Activated T-helper 17 cell treated with anti-CD3 and anti-CD28 coated beads, Interleukin-2, amount 50 U/mL, for 72 hours (primary cell): ENCODE results near the gene SIAH1. TPM values are rescaled to one million over a fixed set of nuclear protein-coding genes. Genes with fewer than 3 reads are reported as not detected.
"Not testable (repeated sequence)": the region's sequence is repeated elsewhere in the genome, so short reads cannot be mapped to it uniquely, and the experiment has no call there.

ENCODE experiments used
- ATAC-seq: fragments of 150-1000 bp; cut with Tn5 transposase; replicated peaks from 2 replicates; pipeline ENCODE4 v1.10.0; 2021; ENCODE audit warnings: mild to moderate bottlenecking, moderate library complexity
- H3K27ac Mint-ChIP-seq: one replicate; pipeline ENCODE4 v1.8.0; 2022; ENCODE audit warnings: mixed read lengths
- H3K27me3 Mint-ChIP-seq: one replicate; pipeline ENCODE4 v1.8.0; 2022; ENCODE audit warnings: mixed read lengths
- H3K36me3 Mint-ChIP-seq: one replicate; pipeline ENCODE4 v1.8.0; 2022; ENCODE audit warnings: low read depth, mild to moderate bottlenecking, mixed read lengths
- H3K4me1 Mint-ChIP-seq: one replicate; pipeline ENCODE4 v1.8.0; 2022; ENCODE audit warnings: mixed read lengths
- H3K4me3 Mint-ChIP-seq: one replicate; pipeline ENCODE4 v1.8.0; 2022; ENCODE audit warnings: mild to moderate bottlenecking, mixed read lengths
- H3K9me3 Mint-ChIP-seq: one replicate; pipeline ENCODE4 v1.8.0; 2022; ENCODE audit warnings: mixed read lengths
- total RNA-seq, 2 donors: library from RNA; stranded (reverse); gene quantifications; one replicate each; pipeline ENCODE4 v1.2.3, GENCODE V29; 2022

Gene SIAH1
- total RNA-seq, 2 donors from 2014 or later: 15.0 to 16.5 TPM

DNA sequence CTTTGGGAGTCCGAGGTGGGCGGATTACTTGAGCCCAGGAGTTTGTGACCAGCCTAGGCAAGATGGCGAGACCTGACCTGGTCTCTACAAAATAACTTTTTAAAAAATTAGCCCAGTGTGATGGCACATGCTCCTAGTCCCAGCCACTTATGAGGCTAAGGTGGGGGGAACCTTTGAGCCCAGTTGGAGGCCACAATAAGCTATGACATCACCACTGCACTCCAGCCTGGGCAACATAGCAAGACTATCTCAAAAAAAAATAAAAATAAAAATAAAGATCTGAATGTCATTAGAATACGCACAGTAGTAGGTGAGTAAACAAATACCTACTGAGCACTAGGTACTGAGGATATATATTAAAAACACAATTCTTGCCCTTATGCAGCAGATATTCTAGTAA, 3.1 kb downstream of the SIAH1 start:
- Mint-ChIP-seq H3K9me3 (no peaks in the 10 kb centered on the region), H3K36me3 (peaks cover 10% of the 10 kb centered on the region), H3K4me3 (no peak overlapping the region), H3K27me3 (no peaks in the 10 kb centered on the region), H3K27ac (no peak overlapping the region), H3K4me1 (peaks cover 41% of the 10 kb centered on the region)
- ATAC-seq: no peak

DNA sequence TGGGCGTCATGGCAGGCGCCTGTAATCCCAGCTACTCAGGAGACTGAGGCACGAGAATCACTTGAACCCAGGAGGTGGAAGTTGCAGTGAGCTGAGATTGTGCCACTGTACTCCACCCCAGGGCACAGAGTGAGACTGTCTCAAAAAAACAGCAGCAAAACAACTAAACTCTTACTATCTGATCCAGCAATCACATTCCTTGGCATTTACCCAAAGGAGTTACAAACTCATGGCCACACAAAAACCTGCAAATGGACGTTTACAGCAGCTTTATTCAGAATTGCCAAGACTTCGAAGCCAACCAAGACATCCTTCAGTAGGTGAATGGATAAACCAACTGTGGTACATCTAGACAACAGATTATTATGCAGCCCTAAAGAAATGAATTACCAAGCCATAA, 4.0 kb downstream of the SIAH1 start:
- H3K4me1 Mint-ChIP-seq: peaks cover 41% of the 10 kb centered on the region
- peaks cover 10% of the 10 kb centered on the region for H3K36me3 Mint-ChIP-seq
- H3K27me3 Mint-ChIP-seq: no peaks in the 10 kb centered on the region
- ATAC-seq: no peak
- H3K4me3 Mint-ChIP-seq: no peak overlapping the region
- no peaks in the 10 kb centered on the region for H3K9me3 Mint-ChIP-seq
- no peak overlapping the region for H3K27ac Mint-ChIP-seq

DNA sequence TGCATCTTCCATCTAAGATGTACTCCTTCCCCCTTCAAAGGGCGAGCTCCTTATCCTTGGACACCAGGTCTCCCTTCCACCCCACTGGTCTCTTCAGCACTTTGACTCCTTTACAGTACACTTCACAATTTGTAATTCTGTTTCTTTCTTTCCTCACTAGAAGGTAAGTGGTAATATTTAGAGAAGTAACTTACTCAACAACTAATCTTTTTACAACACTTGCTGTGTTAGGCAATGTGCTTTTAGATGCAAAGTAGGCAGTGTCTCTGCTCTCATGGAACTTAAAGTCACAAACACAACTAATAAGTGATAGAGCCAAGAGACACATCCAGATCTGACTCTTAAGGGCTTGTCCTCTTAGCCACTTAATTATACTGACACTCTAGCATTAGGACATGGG, 6.4 kb downstream of the SIAH1 start:
- Mint-ChIP-seq H3K36me3 (no peaks in the 10 kb centered on the region), H3K27ac (no peak overlapping the region), H3K4me1 (peaks cover 37% of the 10 kb centered on the region), H3K4me3 (no peak overlapping the region), H3K9me3 (no peaks in the 10 kb centered on the region), H3K27me3 (no peaks in the 10 kb centered on the region)
- ATAC-seq: no peak

DNA sequence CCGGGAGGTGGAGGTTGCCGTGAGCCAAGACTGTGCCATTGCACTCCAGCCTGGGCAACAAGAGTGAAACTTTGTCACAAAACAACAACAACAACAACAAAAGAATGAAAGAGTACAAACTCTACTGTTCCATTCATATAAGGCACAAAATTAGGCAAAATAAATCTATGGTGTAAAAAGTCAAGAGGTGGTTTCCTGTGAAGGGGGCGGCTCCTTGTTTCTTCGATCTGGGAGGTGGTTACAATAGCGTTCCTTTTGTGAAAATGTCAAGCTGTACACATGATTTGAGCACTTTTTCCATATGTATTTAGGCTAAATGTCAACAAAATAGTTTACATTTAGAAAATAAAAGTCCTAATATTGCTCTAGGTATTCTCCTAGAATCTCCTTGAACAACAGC, 6.9 kb downstream of the SIAH1 start:
- Mint-ChIP-seq H3K36me3 (no peaks in the 10 kb centered on the region), H3K4me1 (peaks cover 31% of the 10 kb centered on the region), H3K4me3 (no peak overlapping the region), H3K27ac (no peak overlapping the region), H3K9me3 (no peaks in the 10 kb centered on the region), H3K27me3 (no peaks in the 10 kb centered on the region)
- no peak for ATAC-seq

DNA sequence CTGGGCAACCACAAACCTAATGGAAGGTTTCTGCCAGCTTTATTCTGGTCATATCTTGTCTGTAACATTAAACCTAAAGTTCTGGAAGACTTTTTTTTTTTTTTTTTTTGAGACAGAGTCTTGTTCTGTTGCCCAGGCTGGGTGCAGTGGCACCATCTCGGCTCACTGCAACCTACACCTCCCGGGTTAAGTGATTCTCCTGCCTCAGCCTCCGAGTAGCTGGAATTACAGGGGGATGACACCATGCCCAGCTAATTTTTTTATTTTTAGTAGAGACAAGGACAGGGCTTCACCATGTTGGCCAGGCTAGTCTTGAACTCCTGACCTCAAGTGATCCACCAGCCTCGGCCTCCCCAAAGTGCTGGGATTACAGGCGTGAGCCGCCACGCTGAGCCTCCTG, 7.9 kb downstream of the SIAH1 start:
- peaks cover 28% of the 10 kb centered on the region for H3K4me1 Mint-ChIP-seq
- not testable (repeated sequence) for H3K27ac Mint-ChIP-seq, H3K4me3 Mint-ChIP-seq, H3K9me3 Mint-ChIP-seq, H3K27me3 Mint-ChIP-seq, ATAC-seq, H3K36me3 Mint-ChIP-seq

DNA sequence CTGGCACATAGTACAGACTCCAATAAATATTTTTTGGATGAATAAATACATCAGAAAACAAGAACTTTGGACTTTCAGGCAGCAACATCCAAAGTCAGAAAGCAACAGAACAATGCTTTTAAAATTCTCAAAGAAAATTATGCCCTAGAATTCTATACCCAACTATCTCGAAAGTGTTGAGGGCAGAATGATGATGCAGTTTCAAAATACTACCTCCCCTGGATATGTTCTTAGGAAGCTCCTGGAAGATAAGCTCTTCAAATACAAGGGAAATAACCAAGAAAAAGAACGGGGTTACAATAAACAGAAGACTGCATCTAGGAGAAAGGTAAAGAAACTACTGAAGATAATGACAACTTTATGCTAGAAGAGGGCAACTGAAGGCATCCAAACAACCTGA, 11.0 kb downstream of the SIAH1 start:
- ATAC-seq: no peak
- H3K4me1 Mint-ChIP-seq: peaks cover 9% of the 10 kb centered on the region
- H3K9me3 Mint-ChIP-seq: no peaks in the 10 kb centered on the region
- H3K36me3 Mint-ChIP-seq: no peaks in the 10 kb centered on the region
- H3K27me3 Mint-ChIP-seq: no peaks in the 10 kb centered on the region
- H3K27ac Mint-ChIP-seq: no peak overlapping the region
- no peak overlapping the region for H3K4me3 Mint-ChIP-seq

DNA sequence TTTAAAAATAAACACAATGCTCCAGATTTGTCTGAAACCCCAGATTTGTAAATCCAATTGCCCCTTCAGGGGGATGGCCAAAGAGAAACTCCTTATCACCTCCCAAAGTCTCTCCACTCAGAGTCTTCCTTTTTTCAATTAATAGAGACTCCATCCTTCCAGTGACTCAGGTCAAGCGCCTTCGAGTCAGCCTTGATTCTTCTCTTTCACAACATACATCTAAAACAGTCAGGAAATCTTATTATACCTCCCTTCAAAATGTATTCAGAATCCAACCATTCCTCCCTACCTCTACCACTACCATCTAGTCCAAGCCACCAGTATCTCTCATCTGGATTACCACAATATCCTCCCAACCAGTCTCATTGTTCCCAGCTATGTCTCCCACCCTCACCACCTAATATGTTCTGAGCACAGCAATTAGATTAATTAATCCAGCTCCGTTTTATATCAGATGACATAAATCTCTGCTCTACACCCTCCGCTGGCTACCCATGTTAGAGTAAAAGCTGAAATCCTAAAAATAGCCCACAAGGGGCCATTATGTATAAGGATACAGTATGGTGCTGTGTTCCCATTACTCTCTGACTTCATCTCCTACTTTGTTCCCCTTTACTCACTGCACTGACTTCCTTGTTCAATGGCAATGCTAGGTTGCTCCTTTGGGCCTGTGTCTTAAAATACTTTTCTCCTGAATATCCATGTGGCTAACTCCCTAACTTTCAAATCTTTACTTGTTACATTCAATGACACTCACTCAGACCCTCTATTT, 11.8 kb downstream of the SIAH1 start:
- Mint-ChIP-seq H3K36me3 (no peaks in the 10 kb centered on the region), H3K27ac (no peak overlapping the region), H3K9me3 (no peaks in the 10 kb centered on the region), H3K4me3 (no peak overlapping the region), H3K27me3 (no peaks in the 10 kb centered on the region), H3K4me1 (peaks cover 1% of the 10 kb centered on the region)
- no peak for ATAC-seq

DNA sequence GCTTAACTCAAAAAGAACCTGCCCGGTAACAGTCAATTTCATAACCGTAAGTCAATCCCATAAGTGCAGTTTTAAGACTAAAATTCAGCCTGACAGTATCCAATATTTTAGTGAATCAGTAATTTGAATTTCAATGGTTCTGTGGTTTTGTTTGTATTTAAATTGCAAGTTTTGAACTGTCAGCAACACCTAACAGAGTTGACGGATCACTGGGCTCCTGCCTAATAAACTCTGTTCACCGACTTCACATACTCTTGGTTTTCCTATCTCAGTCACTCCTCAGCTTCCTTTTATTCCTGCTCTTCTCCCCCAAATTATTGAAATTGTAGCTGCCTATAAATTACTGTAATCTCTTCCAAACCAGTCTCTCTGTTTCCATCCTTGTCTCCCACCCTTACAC, 12.5 kb downstream of the SIAH1 start:
- no peak for ATAC-seq
- Mint-ChIP-seq H3K9me3 (no peaks in the 10 kb centered on the region), H3K4me3 (no peak overlapping the region), H3K4me1 (no peaks in the 10 kb centered on the region), H3K36me3 (no peaks in the 10 kb centered on the region), H3K27ac (no peak overlapping the region), H3K27me3 (no peaks in the 10 kb centered on the region)

DNA sequence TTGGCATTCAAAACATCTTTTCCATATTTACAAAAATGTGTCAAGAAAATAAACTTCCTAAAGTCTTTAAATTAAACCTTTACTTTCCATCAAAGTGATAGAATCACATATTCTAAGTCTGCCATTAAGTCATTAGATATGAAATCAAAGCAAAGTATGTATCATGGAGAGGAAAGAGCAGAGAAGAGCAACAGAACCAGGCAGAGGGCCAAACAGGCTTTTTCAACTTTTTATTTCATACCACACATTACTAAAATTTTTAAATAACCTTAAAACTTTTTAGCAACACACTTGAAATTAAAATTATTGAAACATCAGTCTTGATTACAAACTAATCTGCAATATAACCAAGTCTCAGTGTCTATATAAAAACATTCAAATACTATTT, 13.8 kb downstream of the SIAH1 start:
- ATAC-seq: no peak
- Mint-ChIP-seq H3K9me3 (no peaks in the 10 kb centered on the region), H3K36me3 (no peaks in the 10 kb centered on the region), H3K4me3 (no peak overlapping the region), H3K4me1 (peaks cover 12% of the 10 kb centered on the region), H3K27ac (peak overlapping the region; percentile 39), H3K27me3 (no peaks in the 10 kb centered on the region)

DNA sequence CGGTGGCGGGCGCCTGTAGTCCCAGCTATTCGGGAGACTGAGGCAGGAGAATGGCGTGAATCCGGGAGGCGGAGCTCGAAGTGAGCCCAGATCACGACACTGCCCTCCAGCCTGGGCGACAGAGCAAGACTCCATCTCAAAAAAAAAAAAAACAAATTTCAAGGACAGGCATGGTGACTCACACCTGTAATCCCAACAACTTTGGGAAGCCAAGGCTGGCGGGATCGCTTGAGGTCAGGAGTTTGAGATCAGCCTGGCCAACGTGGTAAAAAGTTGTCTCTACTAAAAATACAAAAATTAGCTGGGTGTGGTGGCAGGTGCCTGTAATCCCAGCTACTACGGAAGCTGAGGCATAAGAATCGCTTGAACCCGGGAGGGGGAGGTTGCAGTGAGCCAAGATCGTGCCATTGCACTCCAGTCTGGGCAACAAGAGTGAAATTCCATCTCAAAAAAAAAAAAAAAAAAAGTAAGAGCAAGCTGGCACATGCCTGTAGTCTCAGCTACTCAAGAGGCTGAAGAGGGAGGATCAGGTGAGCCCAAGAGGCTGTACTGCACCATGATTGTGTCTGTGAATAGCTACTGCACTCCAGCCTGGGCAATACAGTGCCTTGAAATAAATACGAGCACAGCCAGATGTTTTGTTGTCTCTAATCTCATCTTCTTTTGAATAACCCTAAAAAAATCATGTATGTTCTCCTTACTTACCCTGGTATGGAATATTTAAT, 14.4 kb downstream of the SIAH1 start:
- not testable (repeated sequence) for H3K36me3 Mint-ChIP-seq, H3K4me3 Mint-ChIP-seq, H3K9me3 Mint-ChIP-seq, H3K27me3 Mint-ChIP-seq, ATAC-seq
- H3K4me1 Mint-ChIP-seq: peaks cover 16% of the 10 kb centered on the region
- peak overlapping the region; percentile 39 for H3K27ac Mint-ChIP-seq

DNA sequence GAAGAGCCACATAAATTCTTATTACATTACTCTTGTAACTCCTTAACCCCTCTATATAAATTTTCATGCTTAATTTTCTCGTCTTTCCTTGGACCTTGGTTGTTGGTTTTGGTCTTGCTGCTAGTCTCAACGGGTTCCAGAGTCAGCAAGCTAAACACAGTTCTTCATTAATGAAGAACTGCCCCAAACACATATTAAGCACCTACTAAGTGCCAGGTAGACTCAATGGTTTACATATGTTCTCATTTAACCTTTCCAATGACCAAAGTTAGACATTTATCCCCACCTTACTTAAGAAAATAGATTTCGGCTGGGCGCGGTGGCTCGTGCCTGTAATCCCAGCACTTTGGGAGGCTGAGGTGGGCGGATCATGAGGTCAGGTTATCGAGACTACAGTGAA, 15.0 kb downstream of the SIAH1 start:
- Mint-ChIP-seq H3K27ac (no peak overlapping the region), H3K27me3 (no peaks in the 10 kb centered on the region), H3K9me3 (no peaks in the 10 kb centered on the region), H3K36me3 (no peaks in the 10 kb centered on the region), H3K4me3 (no peak overlapping the region), H3K4me1 (peaks cover 16% of the 10 kb centered on the region)
- ATAC-seq: no peak

DNA sequence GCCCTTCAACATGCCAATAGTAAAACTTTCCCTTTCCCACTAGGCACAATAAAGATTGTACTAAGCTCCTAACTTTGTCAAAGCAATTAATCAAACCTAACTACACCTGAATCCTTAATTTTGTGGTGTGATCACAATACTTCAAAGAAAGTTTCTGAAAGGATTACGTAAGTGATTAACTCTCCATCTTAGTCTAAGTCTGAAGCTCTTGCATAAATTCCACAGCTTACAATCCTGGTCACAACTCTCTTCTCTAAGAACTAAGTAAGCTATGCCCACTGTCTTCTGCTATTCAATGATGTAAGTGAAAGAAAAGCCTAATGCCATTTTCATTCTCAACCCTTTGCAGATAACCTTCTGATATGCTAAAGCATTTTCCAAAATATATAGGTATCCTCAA, 15.4 kb downstream of the SIAH1 start:
- Mint-ChIP-seq H3K9me3 (no peaks in the 10 kb centered on the region), H3K27ac (no peak overlapping the region), H3K4me1 (peaks cover 16% of the 10 kb centered on the region), H3K27me3 (no peaks in the 10 kb centered on the region), H3K36me3 (no peaks in the 10 kb centered on the region), H3K4me3 (no peak overlapping the region)
- ATAC-seq: no peak

DNA sequence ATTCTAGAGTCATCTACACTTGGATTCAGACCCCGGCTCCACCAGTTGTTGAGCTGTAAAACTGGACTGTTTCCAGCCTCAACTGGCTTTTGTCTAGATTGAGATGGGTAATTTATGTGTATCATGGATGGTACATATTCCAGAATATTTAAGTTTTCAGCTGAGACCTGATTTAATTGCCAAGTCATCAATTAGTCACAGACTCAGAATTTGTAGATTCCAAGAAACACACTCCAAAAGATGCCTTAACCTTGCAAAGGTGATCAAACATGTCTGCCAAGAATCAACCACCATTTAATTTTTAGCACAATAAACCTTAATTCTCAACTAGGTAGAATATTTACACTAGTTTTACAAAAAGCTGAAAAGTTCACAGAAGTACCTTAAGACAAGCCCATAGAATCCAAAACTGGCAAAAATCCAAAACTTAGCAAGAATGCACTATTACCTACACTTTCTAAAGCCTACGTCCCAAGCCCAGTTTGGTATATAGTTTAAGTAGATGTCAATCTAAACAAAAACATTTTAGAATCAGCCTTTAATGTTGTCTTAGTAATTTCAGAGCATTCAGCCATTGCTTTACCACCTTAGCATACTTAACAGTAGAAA, 17.7 kb downstream of the SIAH1 start:
- Mint-ChIP-seq H3K9me3 (no peaks in the 10 kb centered on the region), H3K27me3 (no peaks in the 10 kb centered on the region), H3K27ac (peak overlapping the region; percentile 92), H3K4me3 (peak overlapping the region; percentile 92), H3K4me1 (peaks cover 20% of the 10 kb centered on the region), H3K36me3 (peaks cover under 1% of the 10 kb centered on the region)
- no peak for ATAC-seq

DNA sequence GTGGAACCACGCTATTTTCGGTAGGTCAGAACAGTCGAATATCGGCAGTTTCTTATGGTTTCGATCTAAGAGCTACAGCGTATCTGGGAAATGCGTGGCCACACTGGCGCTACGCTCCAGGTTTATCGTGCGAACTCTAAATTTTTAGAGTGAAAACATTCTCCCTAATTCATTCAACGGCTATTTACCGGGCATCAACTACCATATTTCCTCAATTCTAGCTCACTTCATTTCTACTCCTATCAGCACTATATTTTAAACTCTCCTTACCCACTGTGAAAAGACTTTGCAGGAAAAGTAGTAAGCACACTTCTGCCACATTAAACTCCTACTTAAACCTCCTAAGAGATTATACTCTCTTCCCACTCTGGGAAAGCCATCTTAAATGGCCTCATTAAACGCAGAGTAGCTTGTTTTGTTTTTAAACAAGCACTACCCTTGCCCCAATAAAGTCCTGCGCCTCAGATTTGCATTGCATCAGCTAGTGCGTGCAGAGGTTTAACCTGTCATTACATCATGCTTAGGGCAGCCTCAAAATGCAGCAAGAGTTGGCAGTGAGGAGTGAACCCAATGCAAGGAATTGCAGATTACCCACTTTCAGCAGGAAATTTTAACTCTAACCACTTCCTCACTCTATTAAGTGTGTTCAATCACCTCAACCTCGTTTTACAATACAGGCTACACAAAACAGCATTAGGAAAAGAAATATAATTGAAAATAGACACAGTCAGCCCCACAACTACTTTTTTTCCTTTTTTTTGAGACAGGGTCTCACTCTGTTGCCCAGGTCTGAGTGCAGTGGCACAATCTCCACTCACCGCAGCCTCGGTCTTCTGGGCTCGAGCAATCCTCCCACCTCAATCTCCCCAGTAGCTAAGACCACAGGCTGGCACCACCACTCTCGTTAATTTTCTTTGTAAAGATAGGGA, 18.8 kb downstream of the SIAH1 start:
- ATAC-seq: peak; percentile 73
- Mint-ChIP-seq H3K27ac (peak overlapping the region; percentile 92), H3K9me3 (no peaks in the 10 kb centered on the region), H3K4me1 (peaks cover 20% of the 10 kb centered on the region), H3K4me3 (peak overlapping the region; percentile 92), H3K27me3 (no peaks in the 10 kb centered on the region), H3K36me3 (peaks cover 11% of the 10 kb centered on the region)
